GM21447 (cell line): ENCODE measurements around the gene PIK3CG.

Experiments used
- ATAC-seq: cut with Tn5 transposase; IDR thresholded peaks from one replicate; pipeline ENCODE4 v1.9.1; 2021; ENCODE audit not compliant: unreplicated experiment

PIK3CG gene

DNA sequence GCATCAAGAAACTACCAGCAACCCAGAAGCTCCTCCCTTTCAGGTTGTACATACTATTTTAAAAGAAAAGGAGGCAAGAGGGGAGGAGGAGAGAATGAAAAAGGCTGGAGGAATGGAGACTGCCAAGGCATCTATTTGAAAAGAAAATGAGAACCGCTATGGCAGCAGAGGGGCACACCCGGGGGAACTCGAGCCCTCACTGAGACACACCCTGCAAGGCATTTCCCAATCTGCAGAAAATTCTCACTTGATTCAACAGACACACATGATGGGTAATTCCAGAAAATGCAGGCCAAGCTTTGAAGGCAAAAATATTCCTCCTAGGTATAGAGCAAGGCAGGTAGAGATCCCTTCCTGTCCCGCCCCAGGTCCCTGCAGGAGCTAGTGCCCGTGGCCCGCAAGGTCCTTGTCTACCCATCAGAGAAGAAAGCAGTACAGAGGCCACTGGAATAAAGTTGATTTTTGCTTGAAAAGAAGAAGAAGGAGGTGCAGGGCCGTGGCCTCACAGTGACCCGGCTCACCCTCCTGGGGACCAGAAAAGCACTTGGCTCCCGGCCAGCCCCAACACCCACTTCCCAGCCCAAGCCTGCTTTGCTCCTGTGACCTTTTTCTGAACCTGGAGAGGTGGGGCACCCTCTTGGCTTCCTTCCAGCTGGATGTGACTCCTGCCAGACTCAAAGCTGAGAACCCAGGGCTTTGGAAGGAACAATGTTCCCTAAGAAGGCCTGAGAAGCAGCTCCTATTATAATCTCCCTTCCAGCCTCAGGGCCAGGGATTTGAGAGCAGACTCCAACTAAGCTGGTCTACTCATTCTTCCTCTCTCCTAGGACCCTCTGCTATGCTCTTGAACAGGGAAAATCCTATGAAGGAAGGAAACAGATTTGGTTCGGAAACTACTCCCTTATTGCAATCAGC, 6.2 kb upstream of the PIK3CG start:
- no peak for ATAC-seq

DNA sequence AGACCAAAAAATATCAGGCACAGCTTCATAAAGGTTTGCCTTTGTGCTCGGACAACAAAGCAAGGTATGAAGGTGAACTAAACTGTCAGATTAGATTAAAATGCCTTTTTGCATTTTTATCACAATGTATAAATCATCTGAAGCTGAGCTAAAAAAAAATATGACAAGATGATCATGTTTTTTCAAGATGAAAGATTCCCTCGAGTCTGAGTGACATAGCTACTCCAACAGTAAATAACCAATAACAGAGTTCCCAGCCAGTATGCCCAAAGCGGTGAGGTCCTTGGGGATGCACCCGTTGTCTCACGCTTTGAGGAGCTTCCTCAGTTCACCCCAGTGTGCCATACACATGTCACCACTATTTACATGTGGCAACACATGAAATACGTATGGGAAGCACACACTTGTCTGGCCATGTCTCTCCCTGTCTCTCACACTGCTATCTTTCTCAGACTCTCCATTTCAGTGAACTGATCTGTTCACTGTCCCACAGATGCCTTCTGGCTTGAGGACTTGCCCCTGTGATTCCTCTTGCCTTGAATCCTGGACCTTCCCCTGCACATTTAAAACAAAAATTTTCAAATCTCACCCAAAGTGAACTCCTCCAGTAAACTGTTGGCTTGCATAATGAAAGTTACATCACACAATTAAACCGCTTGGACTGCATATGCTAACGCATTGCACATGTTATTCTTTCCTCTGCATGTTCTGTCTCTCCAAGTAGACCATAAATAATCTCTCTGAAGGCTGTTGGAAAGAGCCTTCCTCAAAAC, 2.6 kb upstream of the PIK3CG start:
- ATAC-seq = no peak

DNA sequence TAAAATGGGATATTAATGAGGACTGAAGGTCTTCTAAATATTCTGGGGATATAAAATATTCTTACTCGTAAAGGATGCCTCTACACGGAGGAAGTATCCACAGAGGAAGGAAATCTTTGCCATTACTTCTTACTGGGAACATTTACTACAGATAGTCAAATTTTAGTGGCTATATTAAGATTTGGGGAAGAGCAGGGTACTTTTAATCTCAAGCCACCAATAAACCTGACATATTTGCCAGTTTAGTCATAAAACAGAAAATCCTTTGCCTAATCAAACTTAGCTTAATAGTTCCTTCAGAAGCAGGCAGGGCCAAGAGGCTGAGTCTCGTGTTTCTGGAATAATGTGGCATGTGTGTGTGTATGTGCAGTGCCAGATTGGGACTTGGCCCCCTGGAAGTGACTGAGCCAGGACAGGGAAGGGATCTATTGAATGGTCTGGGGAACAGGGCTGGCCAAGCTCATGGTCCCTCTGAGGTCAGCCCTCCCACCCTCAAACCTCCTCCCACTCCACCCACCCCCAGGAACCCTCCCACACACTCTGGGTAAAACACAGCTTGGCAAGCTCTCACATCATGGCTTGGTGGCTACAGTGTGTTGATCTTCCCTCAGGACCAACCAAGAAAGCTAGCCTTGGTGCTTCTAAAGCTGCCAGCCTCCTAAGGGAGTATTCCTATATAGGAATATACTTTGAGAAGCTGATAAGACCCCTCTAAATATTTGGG, 1.6 kb upstream of the PIK3CG start:
- no peak for ATAC-seq

DNA sequence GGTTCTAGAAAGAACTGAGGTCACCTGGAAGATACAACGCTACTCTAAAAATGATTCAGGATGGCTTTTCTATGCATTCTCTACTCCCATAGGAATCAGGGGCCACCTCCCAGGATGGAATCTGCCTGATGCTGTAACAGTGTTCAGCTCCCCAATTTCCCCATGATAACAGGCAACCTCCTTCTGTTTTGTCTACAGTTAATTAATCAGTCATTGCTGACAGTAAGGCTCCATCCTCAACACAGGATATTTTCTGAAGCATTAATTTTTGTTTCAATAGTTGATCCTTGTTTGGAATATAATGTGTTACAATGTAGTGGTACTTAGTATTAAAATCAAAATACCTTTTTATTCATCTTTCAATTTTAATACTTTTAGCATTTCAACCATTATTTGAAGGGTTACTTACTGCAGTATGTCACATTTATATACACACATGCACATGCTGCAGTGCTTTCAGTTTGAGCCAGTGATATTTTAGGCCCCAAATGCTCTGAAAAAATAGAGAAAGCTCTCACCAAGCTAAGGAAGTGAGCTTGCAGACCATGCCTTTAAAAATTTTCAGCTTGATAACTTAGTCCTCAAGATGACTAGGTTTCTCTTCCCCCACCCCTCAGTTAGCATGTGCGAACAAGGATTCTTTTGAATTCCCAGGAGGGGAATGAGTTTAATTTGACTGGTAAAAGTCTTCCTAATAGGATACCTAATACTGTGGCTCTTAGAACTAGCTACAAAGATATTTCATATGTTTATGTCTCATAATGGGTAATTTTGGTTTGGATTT, 592 bp upstream of the PIK3CG start:
- peak; percentile 46 for ATAC-seq

DNA sequence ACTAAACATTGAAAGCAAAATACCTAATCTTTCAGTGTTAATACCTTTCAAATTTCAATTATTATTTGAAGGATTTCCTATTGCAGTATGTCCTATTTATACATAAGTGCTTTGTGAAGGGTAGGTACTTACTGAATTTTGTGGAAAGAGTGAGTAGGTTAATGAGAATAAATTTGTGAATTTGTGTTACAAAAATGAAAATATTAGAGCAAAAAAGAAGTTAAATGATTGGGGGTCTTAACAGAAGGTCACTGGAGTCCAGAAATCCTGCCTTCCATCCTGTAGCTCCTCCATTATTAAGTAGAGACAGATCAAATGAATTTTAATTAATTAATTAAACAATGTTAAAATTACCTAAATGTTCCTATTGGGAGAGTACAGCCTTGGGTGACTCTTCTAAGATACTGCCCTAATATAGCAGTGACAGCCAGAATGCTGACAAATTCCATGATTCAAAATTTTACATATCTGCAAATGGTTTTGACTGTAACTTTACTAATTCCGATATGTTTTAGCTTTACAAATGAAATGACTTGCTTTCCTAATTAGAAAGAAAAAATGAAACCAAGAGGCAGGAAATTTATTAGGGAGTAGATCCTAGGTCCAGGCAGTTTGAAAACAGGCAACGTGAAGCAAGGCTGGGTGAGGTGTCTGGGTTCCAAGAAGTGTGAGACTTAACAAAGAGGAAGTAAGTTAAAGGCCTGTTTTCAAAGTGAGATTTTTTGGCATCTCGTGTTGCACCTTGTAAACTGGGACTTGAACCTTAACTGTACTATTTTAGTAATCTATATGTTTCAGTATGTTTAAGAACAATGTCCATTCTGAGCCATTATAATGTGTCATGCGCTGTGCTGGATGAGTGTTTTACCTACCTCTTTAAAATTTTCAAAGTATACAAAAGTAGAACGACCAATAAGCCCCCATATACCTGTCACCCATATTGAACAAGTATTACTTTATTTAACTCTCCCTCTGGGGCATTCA, 1.5 kb downstream of the PIK3CG start:
- ATAC-seq = peak; percentile 33

DNA sequence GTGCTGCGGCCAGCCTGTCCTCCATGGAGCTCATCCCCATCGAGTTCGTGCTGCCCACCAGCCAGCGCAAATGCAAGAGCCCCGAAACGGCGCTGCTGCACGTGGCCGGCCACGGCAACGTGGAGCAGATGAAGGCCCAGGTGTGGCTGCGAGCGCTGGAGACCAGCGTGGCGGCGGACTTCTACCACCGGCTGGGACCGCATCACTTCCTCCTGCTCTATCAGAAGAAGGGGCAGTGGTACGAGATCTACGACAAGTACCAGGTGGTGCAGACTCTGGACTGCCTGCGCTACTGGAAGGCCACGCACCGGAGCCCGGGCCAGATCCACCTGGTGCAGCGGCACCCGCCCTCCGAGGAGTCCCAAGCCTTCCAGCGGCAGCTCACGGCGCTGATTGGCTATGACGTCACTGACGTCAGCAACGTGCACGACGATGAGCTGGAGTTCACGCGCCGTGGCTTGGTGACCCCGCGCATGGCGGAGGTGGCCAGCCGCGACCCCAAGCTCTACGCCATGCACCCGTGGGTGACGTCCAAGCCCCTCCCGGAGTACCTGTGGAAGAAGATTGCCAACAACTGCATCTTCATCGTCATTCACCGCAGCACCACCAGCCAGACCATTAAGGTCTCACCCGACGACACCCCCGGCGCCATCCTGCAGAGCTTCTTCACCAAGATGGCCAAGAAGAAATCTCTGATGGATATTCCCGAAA, 2.7 kb downstream of the PIK3CG start:
- no peak for ATAC-seq

DNA sequence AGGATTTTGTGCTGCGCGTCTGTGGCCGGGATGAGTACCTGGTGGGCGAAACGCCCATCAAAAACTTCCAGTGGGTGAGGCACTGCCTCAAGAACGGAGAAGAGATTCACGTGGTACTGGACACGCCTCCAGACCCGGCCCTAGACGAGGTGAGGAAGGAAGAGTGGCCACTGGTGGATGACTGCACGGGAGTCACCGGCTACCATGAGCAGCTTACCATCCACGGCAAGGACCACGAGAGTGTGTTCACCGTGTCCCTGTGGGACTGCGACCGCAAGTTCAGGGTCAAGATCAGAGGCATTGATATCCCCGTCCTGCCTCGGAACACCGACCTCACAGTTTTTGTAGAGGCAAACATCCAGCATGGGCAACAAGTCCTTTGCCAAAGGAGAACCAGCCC, 3.3 kb downstream of the PIK3CG start:
- no peak for ATAC-seq

DNA sequence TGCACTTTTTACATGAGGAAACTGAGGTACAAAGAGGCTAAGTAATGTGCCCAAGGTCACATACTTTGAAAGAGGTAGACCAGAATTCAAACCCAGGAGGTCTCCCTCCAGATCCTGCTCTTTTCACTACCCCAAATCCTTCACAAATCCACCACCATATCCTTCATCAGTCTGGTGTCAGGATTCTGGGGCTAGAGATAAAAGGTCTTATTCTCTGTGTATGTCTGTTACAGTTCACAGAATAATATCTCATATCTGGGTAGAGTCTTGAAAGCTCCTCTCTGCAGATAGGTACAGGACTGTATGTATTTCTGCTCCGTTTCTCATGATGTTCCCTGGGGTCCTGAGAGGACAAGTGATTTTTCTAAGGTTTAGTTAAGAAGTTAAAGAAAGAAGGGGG, 4.9 kb downstream of the PIK3CG start:
- no peak for ATAC-seq

DNA sequence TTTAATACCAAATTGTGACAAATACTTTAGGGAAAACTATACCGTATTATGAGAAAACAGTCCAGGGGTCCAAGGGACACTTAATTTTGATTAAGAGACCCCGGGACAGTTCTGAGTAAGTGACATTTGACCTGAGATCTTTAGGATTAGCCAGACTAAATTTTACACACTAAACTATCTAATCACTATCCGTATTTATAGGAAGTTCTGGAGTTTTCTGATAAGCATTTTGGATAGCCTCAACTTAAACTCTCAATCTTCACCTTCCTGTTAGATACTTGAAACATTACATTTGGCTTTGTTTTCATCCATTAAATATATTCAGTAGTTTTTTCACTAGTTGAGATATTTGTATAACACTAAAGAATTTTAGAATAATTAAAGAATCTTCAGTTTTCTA, 5.4 kb downstream of the PIK3CG start:
- no peak for ATAC-seq

DNA sequence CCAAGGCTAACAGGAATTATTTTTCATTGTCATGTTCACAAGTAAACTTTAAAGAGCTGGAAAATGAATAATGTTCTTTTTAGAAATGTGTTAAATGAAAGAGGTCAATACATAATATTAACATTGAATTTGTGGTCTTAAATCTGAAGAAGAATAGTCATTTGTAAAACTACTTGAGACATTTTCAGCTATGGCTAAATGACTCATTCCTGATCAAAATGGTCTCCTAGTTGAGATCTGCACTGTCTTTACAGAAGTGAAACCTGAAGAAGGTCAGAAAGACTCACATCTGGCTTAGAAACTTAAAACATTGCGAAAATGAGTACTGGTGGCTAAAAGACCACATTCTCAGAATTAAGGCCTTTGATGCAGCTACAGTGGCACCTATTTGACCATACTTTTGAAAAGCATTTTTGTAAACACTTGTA, 5.9 kb downstream of the PIK3CG start:
- peak; percentile 92 for ATAC-seq

DNA sequence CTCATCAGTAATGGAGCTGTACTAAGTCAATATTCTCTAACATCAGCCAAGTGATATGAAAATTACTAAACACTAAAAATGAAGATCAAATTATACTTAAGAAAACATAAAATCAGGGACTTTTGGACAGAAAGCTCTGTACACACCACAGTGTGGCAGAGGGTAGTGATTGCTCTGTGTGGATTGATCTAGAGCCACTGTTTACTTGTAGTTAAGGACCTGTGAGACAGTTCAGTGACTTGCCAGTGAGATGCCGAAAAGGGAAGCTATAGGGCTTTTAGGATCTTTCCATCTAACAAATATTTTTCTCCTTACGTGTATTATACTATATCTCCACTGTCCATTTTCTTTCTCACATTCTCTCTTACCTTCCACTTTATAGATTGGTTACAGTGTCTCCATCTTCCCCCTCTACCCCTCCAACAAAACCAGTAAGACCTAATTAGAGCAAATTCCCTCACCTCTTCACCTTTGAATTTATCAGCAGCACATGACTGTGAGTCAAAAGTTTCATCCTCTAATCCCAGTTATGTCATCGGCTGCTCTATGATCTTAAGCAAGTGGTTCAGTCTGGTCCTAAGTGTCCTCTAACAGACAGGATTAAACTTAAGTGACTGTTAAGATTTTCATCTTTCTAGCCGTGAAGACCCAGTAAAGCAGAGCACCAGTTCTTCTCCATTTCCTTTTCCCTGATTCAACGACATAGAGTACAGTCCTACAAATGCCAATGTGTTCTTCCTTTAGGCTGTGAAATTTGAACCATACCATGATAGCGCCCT, 6.9 kb downstream of the PIK3CG start:
- no peak for ATAC-seq

DNA sequence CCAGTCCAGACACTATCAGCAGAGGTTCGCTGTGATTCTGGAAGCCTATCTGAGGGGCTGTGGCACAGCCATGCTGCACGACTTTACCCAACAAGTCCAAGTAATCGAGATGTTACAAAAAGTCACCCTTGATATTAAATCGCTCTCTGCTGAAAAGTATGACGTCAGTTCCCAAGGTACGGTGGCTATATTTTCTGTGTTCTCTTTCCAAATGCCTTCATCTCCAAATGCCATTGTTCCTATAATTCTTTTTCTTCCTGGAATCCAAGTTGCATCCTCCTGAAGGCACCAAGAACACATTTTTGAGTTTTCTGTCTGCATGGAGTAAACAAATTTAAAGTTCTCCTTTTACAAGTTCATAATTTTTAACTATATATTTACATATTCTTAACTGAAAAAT, 7.7 kb downstream of the PIK3CG start:
- no peak for ATAC-seq

DNA sequence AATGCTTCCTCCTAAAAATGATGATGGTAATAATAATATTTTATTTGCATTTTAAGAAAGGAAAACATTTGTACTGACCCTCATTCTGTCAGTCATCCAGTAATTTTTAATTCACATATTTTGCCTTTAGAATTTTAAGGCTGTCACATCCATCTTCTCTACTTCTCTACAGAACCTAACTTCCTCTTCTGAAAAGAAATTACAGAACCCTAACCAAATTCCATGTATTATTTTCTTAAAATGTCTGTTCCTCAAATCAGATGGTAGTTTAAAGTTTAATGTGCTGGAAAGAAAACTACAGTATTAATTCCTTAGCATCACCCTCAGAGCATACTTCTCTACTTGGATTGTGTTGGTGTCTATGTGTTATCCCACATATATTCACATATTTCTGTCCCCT, 9.0 kb downstream of the PIK3CG start:
- no peak for ATAC-seq

DNA sequence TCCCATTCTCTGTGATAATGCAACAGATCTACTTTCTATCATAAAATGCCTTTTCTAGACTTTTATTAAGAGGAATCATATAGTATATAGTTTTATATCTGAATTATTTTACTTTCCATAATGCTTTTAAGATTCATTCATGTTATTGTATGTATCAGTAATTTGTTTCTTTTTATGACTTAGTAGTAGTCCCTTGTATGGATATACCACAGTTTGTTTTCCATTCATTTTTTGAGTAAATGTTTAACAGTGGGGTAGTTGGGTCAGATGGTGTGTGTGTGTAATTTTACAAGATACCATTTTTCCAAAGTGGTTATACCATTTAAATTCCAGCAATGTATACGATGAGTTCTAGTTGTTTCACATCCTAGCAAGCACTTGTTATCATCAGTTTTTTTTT, 10.4 kb downstream of the PIK3CG start:
- ATAC-seq = no peak

DNA sequence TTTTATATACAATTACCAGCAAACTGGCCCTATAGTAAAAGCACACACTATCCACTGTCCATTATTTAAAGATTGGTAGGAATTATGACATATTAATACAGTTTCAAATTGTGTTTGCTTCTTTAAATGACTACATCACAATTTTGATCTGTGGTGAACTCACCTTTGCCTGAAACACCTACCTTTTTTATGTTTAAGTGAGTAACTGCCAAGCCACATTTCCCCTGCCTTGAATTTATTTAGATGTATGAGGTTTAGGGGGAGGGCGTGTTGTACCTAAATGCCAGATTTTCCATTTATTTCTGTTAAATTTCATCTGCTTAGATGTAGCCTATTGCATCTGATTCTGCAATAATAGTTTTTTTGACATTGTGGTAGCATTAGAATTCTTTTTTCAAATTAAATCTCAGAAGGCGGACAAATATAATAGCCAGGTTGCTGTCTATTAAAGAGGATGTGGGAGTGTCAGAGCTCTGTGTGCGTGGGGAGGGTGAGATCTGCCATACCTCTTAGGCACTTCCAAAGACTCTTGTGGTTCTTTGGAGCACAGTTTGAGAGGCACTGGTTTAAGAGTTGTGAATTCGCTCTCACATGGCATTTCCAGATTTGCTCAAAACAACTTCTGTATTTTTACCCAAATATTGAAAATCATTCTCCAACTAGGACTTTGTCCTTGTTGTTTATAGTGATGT, 13.8 kb downstream of the PIK3CG start:
- ATAC-seq = no peak

DNA sequence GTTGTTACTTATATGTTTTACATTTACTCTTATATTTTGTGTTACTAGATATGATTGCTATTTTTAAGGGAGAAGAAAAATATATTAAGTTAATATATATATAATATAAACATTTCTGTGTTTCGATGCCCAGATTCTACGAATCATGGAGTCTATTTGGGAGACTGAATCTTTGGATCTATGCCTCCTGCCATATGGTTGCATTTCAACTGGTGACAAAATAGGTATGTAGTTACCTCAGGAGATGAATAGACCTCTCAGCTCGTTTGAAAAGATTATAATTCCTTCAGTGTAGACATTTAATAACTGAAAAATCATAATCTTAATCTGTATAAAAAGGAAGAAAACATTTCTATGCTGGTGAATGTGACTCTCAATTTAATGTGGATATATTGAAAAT, 16.9 kb downstream of the PIK3CG start:
- ATAC-seq = no peak

DNA sequence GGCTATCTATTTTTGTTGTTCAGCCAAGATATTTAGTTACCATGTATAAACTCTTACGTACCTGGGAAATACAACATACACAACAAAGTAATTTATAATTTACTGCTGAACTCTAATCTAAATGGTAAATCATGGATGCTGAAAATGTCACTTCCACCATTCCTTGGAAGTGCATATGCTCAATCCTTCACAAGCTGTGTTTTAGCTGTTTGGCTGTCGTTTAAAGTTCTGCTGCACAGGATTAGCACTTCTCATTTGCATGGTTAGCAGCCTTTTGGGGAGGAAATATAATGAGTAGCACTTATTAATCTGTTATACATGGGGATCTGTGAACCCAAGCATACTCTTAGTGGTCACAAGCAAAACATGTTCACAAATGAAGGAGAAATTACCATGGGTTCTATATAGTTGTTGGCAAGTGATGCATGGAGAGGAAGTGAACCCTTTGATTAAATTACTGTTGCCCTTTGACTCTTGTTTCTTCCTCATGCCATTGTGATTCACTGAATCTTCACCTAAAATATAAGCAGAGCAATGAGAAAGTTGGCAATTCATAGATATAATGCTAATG, 18.5 kb downstream of the PIK3CG start:
- ATAC-seq = no peak
